HepG2 (cell line): Measurements from ENCODE around the gene SLC29A1. TPM values are rescaled to one million over a fixed set of nuclear protein-coding genes. Genes with fewer than 3 reads are reported as not detected.

ENCODE experiments used
- ATF4 ChIP-seq, 2 experiments: fragments of 450-650 bp in 1 of 2; sonication (generic) in 1 of 2; formaldehyde crosslinking; IDR thresholded peaks; 2 replicates each; pipeline versions ENCODE4 v1.5.0 to v1.8.0; 2020 to 2022; ENCODE audit warnings: mild to moderate bottlenecking in 1 of 2, missing genetic modification reagents in 1 of 2
- DMTF1 ChIP-seq: sonication (generic); formaldehyde crosslinking; IDR thresholded peaks from 2 replicates; pipeline ENCODE4 v1.4.0; 2020; ENCODE audit warnings: mild to moderate bottlenecking, missing genetic modification reagents
- FOXK1 ChIP-seq: sonication (generic); formaldehyde crosslinking; IDR thresholded peaks from 2 replicates; pipeline ENCODE4 v1.4.0; 2020; ENCODE audit warnings: low read depth, missing genetic modification reagents, borderline replicate concordance
- GTF3A ChIP-seq: sonication (generic); formaldehyde crosslinking; conservative IDR thresholded peaks from 2 replicates; pipeline ENCODE4 v1.4.0; 2020; ENCODE audit warnings: mild to moderate bottlenecking, missing genetic modification reagents
- NFYB ChIP-seq: sonication (generic); formaldehyde crosslinking; IDR thresholded peaks from 2 replicates; pipeline ENCODE4 v1.4.0; 2020; ENCODE audit warnings: missing genetic modification reagents
- NR2C2 ChIP-seq: sonication (generic); formaldehyde crosslinking; IDR thresholded peaks from 2 replicates; pipeline ENCODE4 v1.4.0; 2020; ENCODE audit warnings: missing genetic modification reagents, mild to moderate bottlenecking, moderate library complexity, borderline replicate concordance
- PAWR ChIP-seq: sonication (generic); formaldehyde crosslinking; IDR thresholded peaks from 2 replicates; pipeline ENCODE4 v1.4.0; 2020; ENCODE audit warnings: missing genetic modification reagents, mild to moderate bottlenecking, borderline replicate concordance
- RCOR2 ChIP-seq: IDR thresholded peaks from 2 replicates; pipeline ENCODE4 v1.6.1; 2016; ENCODE audit warnings: missing biosample characterization, missing genetic modification reagents
- SATB2 ChIP-seq: sonication (generic); formaldehyde crosslinking; IDR thresholded peaks from 2 replicates; pipeline ENCODE4 v1.5.0; 2020; ENCODE audit warnings: missing genetic modification reagents
- SMAD1 ChIP-seq: sonication (generic); formaldehyde crosslinking; IDR thresholded peaks from 2 replicates; pipeline ENCODE4 v1.4.0; 2020; ENCODE audit warnings: missing genetic modification reagents, low read depth, mild to moderate bottlenecking, borderline replicate concordance
- SMARCE1 ChIP-seq: fragments of 450-650 bp; IDR thresholded peaks from 2 replicates; pipeline ENCODE4 v1.6.1; 2017; ENCODE audit warnings: borderline replicate concordance
- ZFY ChIP-seq: sonication (generic); formaldehyde crosslinking; IDR thresholded peaks from 2 replicates; pipeline ENCODE4 v1.4.0; 2020; ENCODE audit warnings: missing genetic modification reagents
- ZKSCAN1 ChIP-seq: fragments of 150-350 bp; IDR thresholded peaks from 2 replicates; pipeline ENCODE4 v1.6.1; 2014; ENCODE audit warnings: low read length
- ZNF292 ChIP-seq: sonication (generic); formaldehyde crosslinking; IDR thresholded peaks from 2 replicates; pipeline ENCODE4 v1.8.1; 2022; ENCODE audit warnings: mild to moderate bottlenecking, low read depth, missing genetic modification reagents, borderline replicate concordance
- ZNF350 ChIP-seq: sonication (generic); formaldehyde crosslinking; IDR thresholded peaks from 2 replicates; pipeline ENCODE4 v1.4.0; 2020; ENCODE audit warnings: mild to moderate bottlenecking, low read depth, missing genetic modification reagents, borderline replicate concordance
- ZNF720 ChIP-seq: sonication (generic); formaldehyde crosslinking; IDR thresholded peaks from 2 replicates; pipeline ENCODE4 v1.4.0; 2020; ENCODE audit warnings: missing genetic modification reagents
- ZNF737 ChIP-seq: sonication (generic); formaldehyde crosslinking; IDR thresholded peaks from 2 replicates; pipeline ENCODE4 v1.5.0; 2020; ENCODE audit warnings: missing genetic modification reagents, mild to moderate bottlenecking, borderline replicate concordance
- polyA plus RNA-seq, 8 experiments: library from polyadenylated mRNA; depleted of rRNA in 3 of 8; stranded (reverse) in 7 of 8; unstranded in 1 of 8; fragments of >200 nt; fragmentation: Illumina TruSeq in 4 of 8; extraction: Trizol in 4 of 8; gene quantifications; 2 replicates each; pipeline versions ENCODE4 v1.2.1 to v1.2.3, GENCODE V29; 2011 to 2016; ENCODE audit warnings: low read depth in 4 of 8, missing spikeins in 1 of 8, mixed read lengths in 1 of 8; ENCODE audit not compliant: insufficient read depth in 1 of 8
- total RNA-seq, 5 experiments: library from RNA; depleted of rRNA; stranded (reverse); fragments of >200 nt; fragmentation: Illumina TruSeq; extraction: Trizol; gene quantifications; 2 replicates each; pipeline ENCODE4 v1.2.3, GENCODE V29; 2016; ENCODE audit warnings: low read depth in 1 of 5
- TF ChIP-seq, protein P1 (sequence below): sonication (generic); formaldehyde crosslinking; IDR thresholded peaks from 2 replicates; pipeline ENCODE4 v1.4.0; 2020; ENCODE audit warnings: low read depth, mild to moderate bottlenecking, missing genetic modification reagents
- TF ChIP-seq, protein P2 (sequence below): sonication (generic); formaldehyde crosslinking; IDR thresholded peaks from 2 replicates; pipeline ENCODE4 v1.4.0; 2020; ENCODE audit warnings: missing genetic modification reagents
- TF ChIP-seq, protein P3 (sequence below): sonication (generic); formaldehyde crosslinking; IDR thresholded peaks from 2 replicates; pipeline ENCODE4 v1.5.1; 2020; ENCODE audit warnings: mild to moderate bottlenecking, missing genetic modification reagents, borderline replicate concordance

SLC29A1 gene
- total and polyA plus RNA-seq, 2 of the 13 experiments (the other 11 are each of a cell fraction or from before 2014, with no cell fraction given) = 43.2 to 106 TPM

- TF ChIP-seq, protein P1, sequence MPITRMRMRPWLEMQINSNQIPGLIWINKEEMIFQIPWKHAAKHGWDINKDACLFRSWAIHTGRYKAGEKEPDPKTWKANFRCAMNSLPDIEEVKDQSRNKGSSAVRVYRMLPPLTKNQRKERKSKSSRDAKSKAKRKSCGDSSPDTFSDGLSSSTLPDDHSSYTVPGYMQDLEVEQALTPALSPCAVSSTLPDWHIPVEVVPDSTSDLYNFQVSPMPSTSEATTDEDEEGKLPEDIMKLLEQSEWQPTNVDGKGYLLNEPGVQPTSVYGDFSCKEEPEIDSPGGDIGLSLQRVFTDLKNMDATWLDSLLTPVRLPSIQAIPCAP = no peak
- TF ChIP-seq ZNF292 = no peak; the same call in none of the 2 replicates
- no peak for TF ChIP-seq DMTF1 (CRISPR knock-in tag)
- TF ChIP-seq SATB2 (CRISPR knock-in tag) = peak; percentile 23; the same call in 1 of the 2 replicates
- no peak for TF ChIP-seq PAWR (CRISPR knock-in tag)
- peak; percentile 60; the same call in 1 of the 2 replicates for TF ChIP-seq NFYB
- TF ChIP-seq, protein P2, sequence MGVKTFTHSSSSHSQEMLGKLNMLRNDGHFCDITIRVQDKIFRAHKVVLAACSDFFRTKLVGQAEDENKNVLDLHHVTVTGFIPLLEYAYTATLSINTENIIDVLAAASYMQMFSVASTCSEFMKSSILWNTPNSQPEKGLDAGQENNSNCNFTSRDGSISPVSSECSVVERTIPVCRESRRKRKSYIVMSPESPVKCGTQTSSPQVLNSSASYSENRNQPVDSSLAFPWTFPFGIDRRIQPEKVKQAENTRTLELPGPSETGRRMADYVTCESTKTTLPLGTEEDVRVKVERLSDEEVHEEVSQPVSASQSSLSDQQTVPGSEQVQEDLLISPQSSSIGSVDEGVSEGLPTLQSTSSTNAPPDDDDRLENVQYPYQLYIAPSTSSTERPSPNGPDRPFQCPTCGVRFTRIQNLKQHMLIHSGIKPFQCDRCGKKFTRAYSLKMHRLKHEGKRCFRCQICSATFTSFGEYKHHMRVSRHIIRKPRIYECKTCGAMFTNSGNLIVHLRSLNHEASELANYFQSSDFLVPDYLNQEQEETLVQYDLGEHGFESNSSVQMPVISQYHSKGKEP = peak; percentile 22; the same call in 1 of the 2 replicates
- no peak for TF ChIP-seq GTF3A (CRISPR knock-in tag)
- TF ChIP-seq, protein P3, sequence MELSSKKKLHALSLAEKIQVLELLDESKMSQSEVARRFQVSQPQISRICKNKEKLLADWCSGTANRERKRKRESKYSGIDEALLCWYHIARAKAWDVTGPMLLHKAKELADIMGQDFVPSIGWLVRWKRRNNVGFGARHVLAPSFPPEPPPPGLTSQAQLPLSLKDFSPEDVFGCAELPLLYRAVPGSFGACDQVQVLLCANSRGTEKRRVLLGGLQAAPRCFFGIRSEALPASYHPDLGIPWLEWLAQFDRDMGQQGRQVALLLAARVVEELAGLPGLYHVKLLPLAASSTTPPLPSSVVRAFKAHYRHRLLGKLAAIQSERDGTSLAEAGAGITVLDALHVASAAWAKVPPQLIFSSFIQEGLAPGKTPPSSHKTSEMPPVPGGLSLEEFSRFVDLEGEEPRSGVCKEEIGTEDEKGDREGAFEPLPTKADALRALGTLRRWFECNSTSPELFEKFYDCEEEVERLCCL (CRISPR knock-in tag) = peak; percentile 89
- 0 out of 4 replicates have a peak, but pooled peaks of 1 of the 2 experiments have one; percentile 73 for TF ChIP-seq ATF4 (CRISPR knock-in tag; IDR thresholded peaks at IDR 0.05)
- TF ChIP-seq SMAD1 (CRISPR knock-in tag) = peak; percentile 72
- TF ChIP-seq ZNF350 (CRISPR knock-in tag) = peak; percentile 70
- TF ChIP-seq ZFY = peak; percentile 82
- TF ChIP-seq ZKSCAN1 = no peak
- 0 out of 2 replicates have a peak, but pooled peaks have one; percentile 14 for TF ChIP-seq NR2C2 (CRISPR knock-in tag)
- TF ChIP-seq RCOR2 (CRISPR knock-in tag) = no peak
- no peak for TF ChIP-seq SMARCE1
- TF ChIP-seq FOXK1 (CRISPR knock-in tag) = peak; percentile 86
- TF ChIP-seq ZNF720 = no peak
- TF ChIP-seq ZNF737 (CRISPR knock-in tag) = no peak; the same call in 1 of the 2 replicates
Measured at GRCh38 chr6:44245912-44246662, 22.7 kb downstream of the SLC29A1 start (continued).
